HG02973 (cell line): ENCODE data around the gene DRC3.
"Not testable (repeated sequence)": the region's sequence is repeated elsewhere in the genome, so short reads cannot be mapped to it uniquely, and the experiment has no call there.

Source experiments
- ATAC-seq: cut with Tn5 transposase; IDR thresholded peaks from one replicate; pipeline ENCODE4 v1.9.1; 2021; ENCODE audit warnings: moderate library complexity; ENCODE audit not compliant: unreplicated experiment

DRC3 gene

GRCh38 chr17:17990282-17990681 lies 17.6 kb downstream of the DRC3 start:
- ATAC-seq = no peak

DNA sequence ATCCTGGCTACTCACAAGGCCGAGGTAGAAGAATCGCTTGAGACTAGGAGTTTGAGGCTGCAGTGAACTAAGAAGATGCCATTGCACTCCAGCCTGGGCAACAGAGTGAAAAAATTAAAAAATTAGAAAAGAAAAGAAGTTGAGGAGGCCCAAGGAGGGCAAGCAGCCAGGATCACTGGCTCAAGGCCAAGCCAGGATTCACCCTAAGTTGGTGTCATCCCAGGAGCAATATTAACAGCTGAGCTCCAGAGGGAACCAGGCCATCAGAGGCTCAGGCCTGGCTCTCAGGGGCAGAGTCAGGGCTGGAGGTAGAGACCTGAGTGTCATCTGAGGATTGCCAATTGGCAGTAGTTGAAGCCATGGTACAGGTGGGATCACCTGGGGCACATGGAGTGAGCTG lies 20.7 kb downstream of the DRC3 start:
- no peak for ATAC-seq

GRCh38 chr17:17993852-17994251 lies 21.2 kb downstream of the DRC3 start:
- ATAC-seq = no peak

- ATAC-seq = no peak
These were observed 21.8 kb downstream of the DRC3 start for GRCh38 chr17:17994271-17995069.

DNA sequence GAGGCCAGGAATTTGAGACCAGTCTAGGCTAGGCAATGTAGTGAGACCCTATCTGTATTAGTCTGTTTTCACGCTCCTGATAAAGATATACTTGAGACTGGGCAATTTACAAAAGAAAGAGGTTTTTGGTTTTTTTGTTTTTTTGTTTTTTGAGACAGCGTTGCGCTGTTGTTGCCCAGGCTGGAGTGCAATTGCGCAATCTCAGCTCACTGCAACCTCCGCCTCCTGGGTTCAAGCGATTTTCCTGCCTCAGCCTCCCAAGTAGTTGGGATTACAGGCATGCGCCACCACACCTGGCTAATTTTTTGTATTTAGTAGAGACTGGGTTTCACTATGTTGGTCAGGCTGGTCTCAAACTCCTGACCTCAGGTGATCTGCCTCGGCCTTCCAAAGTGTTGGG lies 23.2 kb downstream of the DRC3 start:
- not testable (repeated sequence) for ATAC-seq

GRCh38 chr17:17998934-17999333 lies 26.3 kb downstream of the DRC3 start:
- no peak for ATAC-seq

- no peak for ATAC-seq
These were observed 26.8 kb downstream of the DRC3 start for GRCh38 chr17:17999364-18000029.

GRCh38 chr17:18000030-18000408 lies 27.4 kb downstream of the DRC3 start:
- no peak for ATAC-seq

DNA sequence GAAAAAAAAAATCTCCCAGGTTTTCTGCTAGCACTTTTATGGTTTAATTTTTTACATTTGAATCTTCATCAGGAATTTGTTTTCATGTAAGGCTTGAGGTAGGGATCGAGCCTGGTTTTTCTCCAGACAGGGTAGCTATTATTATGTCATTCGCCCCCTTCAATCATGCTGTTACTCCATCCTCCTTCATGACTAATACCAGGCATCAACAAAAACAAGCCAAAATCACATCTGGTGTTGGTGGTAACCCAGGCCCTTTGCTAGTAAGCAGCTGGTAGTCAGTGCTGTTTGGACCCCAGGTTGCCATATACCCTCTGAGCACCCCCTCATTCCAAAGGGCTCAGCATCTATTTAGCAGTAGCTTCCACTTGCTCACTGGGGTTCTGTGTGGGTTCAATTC lies 29.5 kb downstream of the DRC3 start:
- no peak for ATAC-seq

- no peak for ATAC-seq
These were observed 31.7 kb downstream of the DRC3 start for GRCh38 chr17:18004345-18004744.

- ATAC-seq = no peak
These were observed 32.2 kb downstream of the DRC3 start for GRCh38 chr17:18004884-18005305.

DNA sequence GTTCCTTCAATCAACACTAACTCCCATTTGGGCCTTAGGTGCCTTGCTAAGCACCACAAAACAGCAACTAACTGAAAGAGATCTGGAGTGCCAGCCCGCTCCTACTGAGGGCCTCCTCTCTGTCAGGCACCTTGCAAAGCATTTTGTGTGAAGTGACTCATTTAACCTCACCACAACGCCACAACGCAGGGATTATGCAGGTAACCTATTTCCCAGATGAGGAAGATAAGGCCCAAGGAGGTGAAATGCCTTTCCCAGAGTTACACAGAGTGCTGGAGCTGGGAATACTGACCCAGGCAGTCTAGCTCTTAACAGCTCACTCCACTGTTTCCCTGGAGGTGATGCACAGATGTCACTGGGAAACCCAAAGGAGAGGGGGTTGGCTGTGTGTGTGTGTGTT lies 32.8 kb downstream of the DRC3 start:
- ATAC-seq = no peak

DNA sequence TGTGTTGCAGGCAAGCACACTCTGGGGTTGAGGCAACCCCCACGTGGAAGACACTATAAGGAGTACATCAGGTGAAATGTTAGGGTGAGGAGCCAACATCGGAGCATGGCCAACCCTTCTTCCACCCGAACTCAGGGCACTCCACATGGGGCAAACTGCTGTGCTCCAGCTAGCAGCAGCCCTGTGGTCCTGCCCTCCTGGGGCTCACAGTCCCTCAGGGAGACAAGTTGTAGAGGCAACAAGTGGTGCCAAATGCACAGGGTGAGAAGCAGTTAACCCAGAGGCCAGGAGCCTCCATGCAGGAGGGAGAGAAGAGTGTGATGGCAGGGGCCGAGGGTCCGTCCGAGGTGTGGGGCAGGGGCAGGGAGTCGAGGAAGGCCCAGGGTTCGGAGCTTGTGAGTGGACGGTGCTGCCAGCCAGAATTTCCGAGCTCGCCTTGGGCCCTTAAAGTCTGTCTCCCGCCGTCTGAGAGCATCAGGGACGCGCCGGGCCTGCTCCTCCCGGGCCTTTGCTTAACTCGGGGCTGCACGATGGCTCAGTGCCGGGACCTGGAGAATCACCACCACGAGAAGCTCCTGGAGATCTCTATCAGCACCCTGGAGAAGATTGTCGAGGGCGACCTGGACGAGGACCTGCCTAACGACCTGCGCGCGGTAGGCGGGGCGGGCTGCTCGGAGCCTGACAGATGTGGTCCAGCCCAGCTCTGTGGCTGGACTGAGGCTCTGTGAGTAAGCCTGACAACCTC lies 34.0 kb downstream of the DRC3 start:
- ATAC-seq = no peak

DNA sequence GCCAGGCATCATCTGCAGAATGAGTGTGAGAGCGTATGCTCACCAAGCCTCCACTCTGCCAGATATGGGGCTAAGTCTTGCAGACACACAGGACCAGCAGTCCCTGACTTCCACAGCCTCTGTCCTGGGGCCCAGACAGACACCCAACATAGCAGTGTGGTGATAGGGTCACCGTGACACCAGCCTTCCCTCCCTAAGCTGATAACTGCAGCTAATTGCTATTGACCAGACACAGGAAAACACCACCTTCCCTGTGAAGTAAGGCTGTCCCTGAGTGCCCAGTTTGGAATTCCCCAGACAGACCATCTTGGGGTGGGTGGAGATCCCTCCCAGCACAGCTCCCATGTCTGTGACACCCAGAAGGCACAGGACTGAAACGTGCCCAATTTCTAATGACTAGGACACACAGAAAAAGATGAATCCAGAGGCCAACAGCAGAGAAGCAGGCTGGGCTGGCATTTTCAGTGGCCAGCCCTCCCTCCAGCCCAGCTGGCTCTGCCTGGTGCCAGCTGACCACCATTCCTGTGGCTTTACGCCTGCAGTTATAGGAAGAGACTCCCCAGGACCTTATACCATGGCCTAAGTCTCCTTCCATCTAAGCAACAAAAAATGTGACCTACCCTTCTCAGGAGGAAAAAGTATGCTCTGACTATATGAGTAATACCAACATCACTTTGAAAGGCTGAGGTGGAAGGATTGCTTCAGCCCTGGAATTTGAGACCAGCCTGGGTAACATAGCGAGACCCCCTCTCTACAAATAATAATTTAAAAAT lies 36.0 kb downstream of the DRC3 start:
- no peak for ATAC-seq

- no peak for ATAC-seq
These were observed 37.2 kb downstream of the DRC3 start for GRCh38 chr17:18009609-18010420.

DNA sequence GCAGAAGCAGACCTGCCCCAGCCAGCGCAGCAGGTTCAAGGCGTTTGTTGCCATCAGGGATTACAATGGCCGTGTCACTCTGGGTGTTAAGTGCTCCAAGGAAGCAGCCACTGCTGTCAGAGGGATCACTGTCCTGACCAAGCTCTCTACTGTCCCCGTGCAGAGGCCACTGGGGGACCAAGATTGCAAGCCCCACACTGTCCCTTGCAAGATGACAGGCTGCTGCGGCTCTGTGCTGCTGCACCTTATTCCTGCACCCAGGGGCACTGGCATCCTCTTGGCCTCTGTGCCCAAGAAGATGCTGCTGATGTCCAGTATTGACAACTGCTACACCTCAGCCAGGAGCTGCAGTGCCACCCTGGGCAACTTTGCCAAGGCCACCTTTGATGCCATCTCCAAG lies 38.6 kb downstream of the DRC3 start:
- ATAC-seq = no peak

DNA sequence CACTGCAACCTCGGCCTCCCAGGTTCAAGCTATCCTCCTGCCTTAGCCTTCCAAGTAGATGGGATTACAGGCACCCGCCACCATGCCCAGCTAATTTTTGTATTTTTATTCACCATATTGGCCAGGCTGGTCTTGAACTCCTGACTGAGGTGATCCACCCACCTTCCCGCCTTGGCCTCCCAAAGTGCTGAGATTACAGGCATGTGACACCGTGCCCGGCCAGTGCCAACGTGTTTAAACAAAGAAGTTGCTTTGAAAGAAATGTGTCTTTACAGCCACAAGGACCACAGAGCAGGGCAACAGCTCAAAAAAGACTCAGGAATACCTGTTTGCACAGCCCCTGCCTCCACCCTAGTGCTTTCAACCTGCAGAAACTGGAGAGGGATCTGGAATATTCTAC lies 41.3 kb downstream of the DRC3 start:
- ATAC-seq = no peak

- ATAC-seq = no peak
These were observed 42.9 kb downstream of the DRC3 start for GRCh38 chr17:18015593-18015992.

DNA sequence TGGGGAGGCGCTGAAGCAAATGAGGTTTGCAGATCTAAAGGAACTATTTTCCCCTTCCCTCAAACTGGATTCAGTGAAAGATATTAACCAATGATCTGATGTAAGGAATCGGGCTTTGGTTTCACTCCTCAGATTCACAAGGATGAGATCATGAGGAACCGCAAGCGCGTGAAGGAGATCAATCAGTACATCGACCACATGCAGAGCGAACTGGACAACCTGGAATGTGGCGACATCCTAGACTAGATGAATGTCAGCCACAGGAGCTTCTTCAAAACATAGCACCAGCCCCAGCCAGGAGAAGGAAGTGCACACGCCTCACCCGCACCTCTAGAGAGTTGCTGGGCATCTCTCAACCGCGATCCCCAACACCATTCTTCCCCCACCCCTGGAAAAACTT lies 43.8 kb downstream of the DRC3 start:
- ATAC-seq = no peak

DNA sequence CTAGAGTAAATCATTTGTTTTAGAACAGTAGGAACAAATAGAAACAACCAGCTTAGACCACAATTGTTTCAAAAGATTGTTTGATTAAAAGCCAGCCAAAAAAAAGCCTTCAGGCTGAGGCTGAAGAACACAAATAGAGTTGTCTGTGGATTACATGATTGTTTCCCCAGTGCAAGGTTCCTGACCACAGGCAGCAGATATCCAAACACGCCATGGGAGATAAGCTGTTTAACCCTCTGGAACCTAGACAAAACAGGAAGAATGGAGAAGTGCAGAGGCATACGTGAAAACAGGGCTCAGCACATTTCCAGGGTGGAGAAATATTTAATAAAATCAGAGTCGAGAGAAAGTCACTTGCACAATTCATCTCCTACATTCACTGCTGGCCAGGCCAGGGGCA lies 45.3 kb downstream of the DRC3 start:
- no peak for ATAC-seq
